HEK293 (cell line): Measurements from ENCODE around the gene FOXD3.
A peak's percentile ranks its signal among the peaks of the same experiment; 100 is the strongest.

ENCODE experiments used
- CTCF ChIA-PET: fragments of 350-600 bp; formaldehyde crosslinking; extraction: SDS; loops from one replicate; lab custom pipeline; 2021; ENCODE audit warnings: antibody characterized with exemption; lab: Yijun Ruan, JAX
- POLR2A ChIA-PET: fragments of 300-600 bp; formaldehyde crosslinking; extraction: SDS; loops from one replicate; lab custom pipeline; 2020; ENCODE audit warnings: antibody characterized with exemption, inconsistent platforms; lab: Yijun Ruan, JAX
- H3K27ac ChIP-seq: fragments of 200-500 bp; sonication (Bioruptor generic); 2 replicates; pipeline ENCODE4 v1.5.1; 2014; ENCODE audit warnings: low read depth, low read length, control low read depth, inconsistent platforms; ENCODE audit errors: extremely low read depth
- H3K36me3 ChIP-seq, 2 experiments: fragments of 200-500 bp in 1 of 2; sonication (Bioruptor generic) in 1 of 2; 1 replicate in 1 of 2; 2 replicates in 1 of 2; pipeline ENCODE4 v1.5.1; 2014 to 2017; ENCODE audit warnings: inconsistent platforms in 2 of 2, low read length in 2 of 2; ENCODE audit not compliant: control insufficient read depth in 2 of 2, insufficient read depth in 1 of 2
- H3K4me1 ChIP-seq: fragments of 200-500 bp; sonication (Bioruptor generic); 2 replicates; pipeline ENCODE4 v1.5.1; 2014; ENCODE audit warnings: mild to moderate bottlenecking, low read length, inconsistent platforms; ENCODE audit not compliant: control insufficient read depth, insufficient read depth
- H3K4me3 ChIP-seq: 2 replicates; pipeline ENCODE4 v1.5.1; 2011; ENCODE audit warnings: low read depth, mild to moderate bottlenecking, control low read depth, low read length, moderate library complexity
- H3K9me3 ChIP-seq: fragments of 200-500 bp; sonication (Bioruptor generic); 2 replicates; pipeline ENCODE4 v1.5.1; 2014; ENCODE audit warnings: low read depth, low read length, inconsistent platforms; ENCODE audit not compliant: control insufficient read depth, insufficient read depth
- MEIS1 ChIP-seq: sonication (generic); formaldehyde crosslinking; IDR thresholded peaks from 2 replicates; pipeline ENCODE4 v1.8.1; 2022; ENCODE audit warnings: missing genetic modification reagents, mild to moderate bottlenecking, borderline replicate concordance
- PRDM6 ChIP-seq: fragments of 450-650 bp; formaldehyde crosslinking; IDR thresholded peaks from 2 replicates; pipeline ENCODE4 v1.5.1; 2017; ENCODE audit warnings: missing biosample characterization, missing genetic modification characterization
- REST ChIP-seq: fragments of 450-650 bp; formaldehyde crosslinking; IDR thresholded peaks from 2 replicates; pipeline ENCODE4 v1.5.1; 2016; ENCODE audit warnings: missing biosample characterization, missing genetic modification characterization
- WT1 ChIP-seq: fragments of 450-650 bp; formaldehyde crosslinking; IDR thresholded peaks from 2 replicates; pipeline ENCODE4 v1.5.1; 2016; ENCODE audit warnings: missing biosample characterization, missing genetic modification characterization
- ZBTB17 ChIP-seq: fragments of 450-650 bp; formaldehyde crosslinking; IDR thresholded peaks from 2 replicates; pipeline ENCODE4 v1.5.1; 2016; ENCODE audit warnings: missing biosample characterization, missing genetic modification characterization
- ZFP69B ChIP-seq: fragments of 450-650 bp; formaldehyde crosslinking; IDR thresholded peaks from 2 replicates; pipeline ENCODE4 v1.5.1; 2016; ENCODE audit warnings: missing biosample characterization, missing genetic modification characterization
- ZNF132 ChIP-seq: fragments of 450-650 bp; formaldehyde crosslinking; IDR thresholded peaks from 2 replicates; pipeline ENCODE4 v1.5.1; 2017; ENCODE audit warnings: missing biosample characterization, missing genetic modification characterization, borderline replicate concordance
- ZNF175 ChIP-seq: fragments of 450-650 bp; formaldehyde crosslinking; IDR thresholded peaks from 2 replicates; pipeline ENCODE4 v1.5.1; 2016; ENCODE audit warnings: missing biosample characterization, missing genetic modification characterization
- ZNF19 ChIP-seq: fragments of 450-650 bp; formaldehyde crosslinking; IDR thresholded peaks from 2 replicates; pipeline ENCODE4; 2016; ENCODE audit warnings: missing biosample characterization, missing genetic modification characterization, low read depth
- ZNF221 ChIP-seq: fragments of 450-650 bp; formaldehyde crosslinking; IDR thresholded peaks from 2 replicates; pipeline ENCODE4 v1.5.1; 2017; ENCODE audit warnings: missing biosample characterization, missing genetic modification characterization, borderline replicate concordance
- ZNF26 ChIP-seq: fragments of 450-650 bp; formaldehyde crosslinking; IDR thresholded peaks from 2 replicates; pipeline ENCODE4 v1.5.1; 2016; ENCODE audit warnings: missing biosample characterization, missing genetic modification characterization
- ZNF473 ChIP-seq: fragments of 450-650 bp; formaldehyde crosslinking; IDR thresholded peaks from 2 replicates; pipeline ENCODE4 v1.5.1; 2017; ENCODE audit warnings: missing biosample characterization, missing genetic modification characterization
- ZNF518A ChIP-seq: fragments of 450-650 bp; formaldehyde crosslinking; conservative IDR thresholded peaks from 2 replicates; pipeline ENCODE4 v1.5.1; 2016; ENCODE audit warnings: low read depth, missing biosample characterization, missing genetic modification characterization
- ZNF621 ChIP-seq: fragments of 450-650 bp; formaldehyde crosslinking; IDR thresholded peaks from 2 replicates; pipeline ENCODE4 v1.5.1; 2017; ENCODE audit warnings: missing biosample characterization, missing genetic modification characterization

Gene FOXD3

GRCh38 chr1:63324779-63325119 lies 2.4 kb downstream of the FOXD3 start (continued):
- TF ChIP-seq REST (tag by site-specific recombination) (no peak), WT1 (tag by site-specific recombination) (no peak)

- no peaks in the 10 kb centered on the region for H3K9me3 ChIP-seq
- peaks cover 5% of the 10 kb centered on the region; the same call in 1 of the 2 replicates for H3K4me1 ChIP-seq
- TF ChIP-seq ZNF518A = no peak
- TF ChIP-seq ZBTB17 (tag by site-specific recombination) = peak; percentile 19; the same call in 1 of the 2 replicates
- TF ChIP-seq ZNF26 (tag by site-specific recombination) = no peak
- TF ChIP-seq ZNF175 = no peak
- peak; percentile 32; the same call in 1 of the 2 replicates for TF ChIP-seq PRDM6 (tag by site-specific recombination)
- no peak for TF ChIP-seq ZNF473 (tag by site-specific recombination)
- ChIA-PET POLR2A (no interaction called here), CTCF (interaction anchor here (0.6 to 3.8 kb wide), 8 partner anchors 9 to 837 kb away, joined by 3 to 34 read pairs (median 5); no protein-coding TSS in a partner anchor)
- no peaks in the 10 kb centered on the region for H3K36me3 ChIP-seq
- H3K27ac ChIP-seq = no peak overlapping the region
- H3K4me3 ChIP-seq = no peak overlapping the region
Observed at GRCh38 chr1:63325279-63325985, 3.1 kb downstream of the FOXD3 start.

GRCh38 chr1:63326106-63326472 lies 3.7 kb downstream of the FOXD3 start:
- ChIA-PET POLR2A (no interaction called here), CTCF (interaction anchor here (0.6 to 3.8 kb wide), 8 partner anchors 10 to 269 kb away, joined by 3 to 34 read pairs (median 5); no protein-coding TSS in a partner anchor)
- H3K9me3 ChIP-seq = no peaks in the 10 kb centered on the region
- H3K4me1 ChIP-seq = peaks cover 5% of the 10 kb centered on the region; the same call in 1 of the 2 replicates
- H3K36me3 ChIP-seq = no peaks in the 10 kb centered on the region
- no peak overlapping the region for H3K27ac ChIP-seq
- H3K4me3 ChIP-seq = no peak overlapping the region
- TF ChIP-seq ZNF221 (no peak), ZNF132 (no peak), ZNF19 (tag by site-specific recombination) (no peak), ZFP69B (no peak), ZNF621 (tag by site-specific recombination) (no peak), MEIS1 (CRISPR knock-in tag) (no peak), REST (tag by site-specific recombination) (no peak)
